Loucy (cell line): Measurements from ENCODE around the gene SETD2.

ENCODE experiments used
- H2AFZ ChIP-seq: fragments of 200-600 bp; sonication (generic); 2 replicates; pipeline ENCODE4 v1.6.0; 2016; ENCODE audit warnings: antibody characterized with exemption, mild to moderate bottlenecking, low read length, moderate library complexity
- H3F3A ChIP-seq: fragments of 200-600 bp; 2 replicates; pipeline ENCODE4 v1.6.0; 2016; ENCODE audit warnings: antibody characterized with exemption, low read depth, mild to moderate bottlenecking
- H3K27me3 ChIP-seq: fragments of 200-600 bp; sonication (generic); 2 replicates; pipeline ENCODE4 v1.6.1; 2014; ENCODE audit warnings: low read length, mild to moderate bottlenecking; ENCODE audit not compliant: insufficient read depth, poor library complexity, severe bottlenecking
- H3K36me3 ChIP-seq: fragments of 200-600 bp; sonication (generic); 2 replicates; pipeline ENCODE4 v1.6.1; 2016; ENCODE audit warnings: low read length; ENCODE audit not compliant: insufficient read depth
- H3K4me1 ChIP-seq: fragments of 200-600 bp; sonication (generic); 2 replicates; pipeline ENCODE4 v1.5.1; 2014; ENCODE audit warnings: low read length, mild to moderate bottlenecking; ENCODE audit not compliant: insufficient read depth, poor library complexity, severe bottlenecking
- H3K4me2 ChIP-seq: fragments of 200-600 bp; sonication (generic); 2 replicates; pipeline ENCODE4 v1.6.0; 2014; ENCODE audit warnings: antibody characterized with exemption, low read length, low read depth, mild to moderate bottlenecking; ENCODE audit not compliant: poor library complexity, severe bottlenecking
- H3K4me3 ChIP-seq: fragments of 200-600 bp; sonication (generic); 2 replicates; pipeline ENCODE4 v1.5.1; 2014; ENCODE audit warnings: low read length, mild to moderate bottlenecking, mixed read lengths; ENCODE audit not compliant: poor library complexity, severe bottlenecking
- H3K79me2 ChIP-seq: fragments of 200-600 bp; sonication (generic); 2 replicates; pipeline ENCODE4 v1.6.1; 2014; ENCODE audit warnings: low read length; ENCODE audit not compliant: insufficient read depth
- H3K9ac ChIP-seq: fragments of 200-600 bp; sonication (generic); 2 replicates; pipeline ENCODE4 v1.6.0; 2014; ENCODE audit warnings: mild to moderate bottlenecking, low read depth, low read length, moderate library complexity; ENCODE audit not compliant: poor library complexity, severe bottlenecking
- H3K9me2 ChIP-seq: fragments of 200-600 bp; sonication (generic); replicated peaks from 2 replicates; pipeline ENCODE4 v1.6.1; 2016; ENCODE audit warnings: low read depth, low read length, mixed read lengths
- H3K9me3 ChIP-seq: fragments of 200-600 bp; sonication (generic); 2 replicates; pipeline ENCODE4 v1.6.1; 2014; ENCODE audit warnings: mild to moderate bottlenecking, antibody characterized with exemption, low read length, low read depth; ENCODE audit not compliant: insufficient read depth
- H4K20me1 ChIP-seq: fragments of 200-600 bp; sonication (generic); 2 replicates; pipeline ENCODE4 v1.6.0; 2014; ENCODE audit warnings: antibody characterized with exemption, low read length, mild to moderate bottlenecking; ENCODE audit not compliant: insufficient read depth, poor library complexity, severe bottlenecking
- EZH2phosphoT487 ChIP-seq: fragments of 200-600 bp; IDR thresholded peaks from 2 replicates; pipeline ENCODE4 v1.6.1; 2018; ENCODE audit warnings: antibody characterized with exemption, mild to moderate bottlenecking, moderate library complexity, borderline replicate concordance
- TF ChIP-seq, protein P1 (sequence below): fragments of 200-600 bp; sonication (generic); conservative IDR thresholded peaks from 2 replicates; pipeline ENCODE4 v1.5.1; 2014; ENCODE audit warnings: mild to moderate bottlenecking, antibody characterized with exemption, low read length

The SETD2 gene

DNA sequence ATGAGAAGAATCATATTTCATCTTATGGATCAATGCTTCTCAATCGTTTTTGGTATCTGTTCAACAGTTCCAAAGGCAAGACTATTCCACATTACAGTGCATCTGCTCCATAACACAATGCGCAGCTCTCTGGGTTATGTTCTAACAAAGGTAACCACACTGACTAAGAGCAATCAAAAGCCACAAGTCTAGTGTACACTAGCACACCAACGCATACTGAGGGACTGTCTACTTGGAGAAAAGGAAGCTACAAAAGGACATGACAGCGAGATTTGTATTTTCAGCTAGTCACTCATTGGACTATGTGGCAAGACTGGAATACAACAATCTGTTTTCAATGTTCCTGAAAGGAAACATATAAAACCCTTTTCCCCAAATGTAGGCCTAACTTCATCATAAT, 35.8 kb downstream of the SETD2 start:
- Histone ChIP-seq H3K9me3 (no peaks in the 10 kb centered on the region), H3F3A (no peaks in the 10 kb centered on the region), H3K36me3 (peaks cover 29% of the 10 kb centered on the region), H3K4me2 (no peak overlapping the region), H3K9ac (no peak overlapping the region), H4K20me1 (peaks cover 70% of the 10 kb centered on the region), H2AFZ (no peak overlapping the region), H3K4me3 (no peak overlapping the region), H3K4me1 (no peaks in the 10 kb centered on the region), H3K27me3 (no peaks in the 10 kb centered on the region), H3K79me2 (peaks cover 88% of the 10 kb centered on the region), H3K9me2 (no peaks in the 10 kb centered on the region)
- TF ChIP-seq, protein P1, sequence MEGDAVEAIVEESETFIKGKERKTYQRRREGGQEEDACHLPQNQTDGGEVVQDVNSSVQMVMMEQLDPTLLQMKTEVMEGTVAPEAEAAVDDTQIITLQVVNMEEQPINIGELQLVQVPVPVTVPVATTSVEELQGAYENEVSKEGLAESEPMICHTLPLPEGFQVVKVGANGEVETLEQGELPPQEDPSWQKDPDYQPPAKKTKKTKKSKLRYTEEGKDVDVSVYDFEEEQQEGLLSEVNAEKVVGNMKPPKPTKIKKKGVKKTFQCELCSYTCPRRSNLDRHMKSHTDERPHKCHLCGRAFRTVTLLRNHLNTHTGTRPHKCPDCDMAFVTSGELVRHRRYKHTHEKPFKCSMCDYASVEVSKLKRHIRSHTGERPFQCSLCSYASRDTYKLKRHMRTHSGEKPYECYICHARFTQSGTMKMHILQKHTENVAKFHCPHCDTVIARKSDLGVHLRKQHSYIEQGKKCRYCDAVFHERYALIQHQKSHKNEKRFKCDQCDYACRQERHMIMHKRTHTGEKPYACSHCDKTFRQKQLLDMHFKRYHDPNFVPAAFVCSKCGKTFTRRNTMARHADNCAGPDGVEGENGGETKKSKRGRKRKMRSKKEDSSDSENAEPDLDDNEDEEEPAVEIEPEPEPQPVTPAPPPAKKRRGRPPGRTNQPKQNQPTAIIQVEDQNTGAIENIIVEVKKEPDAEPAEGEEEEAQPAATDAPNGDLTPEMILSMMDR, result no peak

DNA sequence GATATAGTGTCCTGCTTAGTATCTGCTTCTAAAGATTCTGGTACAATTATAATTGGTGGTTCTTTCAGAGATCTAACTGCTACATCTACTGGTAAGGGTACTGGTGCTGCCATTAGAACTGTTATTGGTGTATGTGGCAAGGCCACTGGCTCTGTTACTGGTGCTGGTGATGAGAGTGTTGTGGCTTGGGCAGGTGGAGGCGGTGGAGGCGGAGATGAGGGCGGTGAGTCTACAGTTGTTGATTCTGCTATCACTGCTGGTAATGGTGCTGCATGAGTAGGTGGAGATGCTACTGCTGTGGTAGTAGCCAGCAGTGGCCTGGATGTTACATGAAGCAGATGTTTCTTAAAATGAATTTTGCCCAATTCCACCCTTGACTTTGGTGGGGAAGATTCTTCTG, 40.1 kb downstream of the SETD2 start:
- peaks cover 72% of the 10 kb centered on the region for H3K36me3 ChIP-seq
- TF ChIP-seq, protein P1, result no peak
- TF ChIP-seq EZH2phosphoT487, result no peak
- no peak overlapping the region for H2AFZ ChIP-seq
- peaks cover 43% of the 10 kb centered on the region for H4K20me1 ChIP-seq
- H3K9me2 ChIP-seq, result no peaks in the 10 kb centered on the region
- H3K4me1 ChIP-seq, result no peaks in the 10 kb centered on the region
- no peak overlapping the region for H3K4me3 ChIP-seq
- H3K27me3 ChIP-seq, result no peaks in the 10 kb centered on the region
- no peaks in the 10 kb centered on the region for H3F3A ChIP-seq
- H3K9me3 ChIP-seq, result no peaks in the 10 kb centered on the region
- no peak overlapping the region for H3K4me2 ChIP-seq
- no peak overlapping the region for H3K9ac ChIP-seq
- peaks cover 58% of the 10 kb centered on the region for H3K79me2 ChIP-seq

DNA sequence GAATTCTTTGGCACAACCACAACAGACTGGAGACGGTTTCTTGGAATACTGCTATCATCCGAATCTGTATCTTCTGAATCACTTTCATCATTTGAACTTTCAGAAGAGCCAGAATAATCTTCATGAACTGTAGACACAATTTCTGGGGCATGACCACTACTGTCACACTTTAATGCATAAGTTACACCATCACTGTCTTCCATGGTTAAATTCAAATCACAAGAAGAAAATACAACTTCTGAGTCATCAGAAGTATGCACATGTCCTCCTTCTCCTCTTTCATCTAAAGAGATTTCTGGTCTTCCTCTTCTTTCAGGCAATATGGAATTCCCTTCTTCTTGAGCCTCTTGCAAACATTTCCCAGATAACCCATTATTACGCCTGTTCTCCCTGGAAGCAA, 42.5 kb downstream of the SETD2 start:
- Histone ChIP-seq H2AFZ (no peak overlapping the region), H3K27me3 (no peaks in the 10 kb centered on the region), H3K79me2 (peaks cover 41% of the 10 kb centered on the region), H3K9ac (no peak overlapping the region), H3K4me1 (peaks cover 10% of the 10 kb centered on the region), H3K4me3 (no peak overlapping the region), H3K36me3 (peaks cover 81% of the 10 kb centered on the region), H3K9me3 (no peaks in the 10 kb centered on the region), H3F3A (peaks cover 5% of the 10 kb centered on the region; the same call in 1 of the 2 replicates), H3K4me2 (no peak overlapping the region), H4K20me1 (peaks cover 27% of the 10 kb centered on the region), H3K9me2 (no peaks in the 10 kb centered on the region)
- TF ChIP-seq, protein P1, result no peak
- TF ChIP-seq EZH2phosphoT487, result no peak
